ENCODE data around the gene LHX5. TPM values are rescaled to one million over a fixed set of nuclear protein-coding genes. Genes with fewer than 3 reads are reported as not detected.
"Not testable (repeated sequence)": the region's sequence is repeated elsewhere in the genome, so short reads cannot be mapped to it uniquely, and the experiment has no call there.

Gene LHX5
- total and polyA plus RNA-seq, 4 donors: not detected

GRCh38 chr12:113497693-113498092 lies 26.0 kb upstream of the LHX5 start:
- H3K36me3 ChIP-seq (ENCODE audit: control insufficient read depth in 4 of 4, insufficient read depth in 4 of 4, low read length in 4 of 4): no peaks in the 10 kb centered on the region
- no peak overlapping the region for H3K27ac ChIP-seq (ENCODE audit: low read depth in 1 of 2, low read length in 1 of 2)
- H3K4me3 ChIP-seq: no peak overlapping the region
- peaks cover 3 to 56% (median 23%) of the 10 kb centered on the region in 3 donors for H3K27me3 ChIP-seq (ENCODE audit: control insufficient read depth in 3 of 3, insufficient read depth in 3 of 3, low read length in 2 of 3)
- peaks cover 0 to 10% (median 0%) of the 10 kb centered on the region in 4 donors for H3K9me3 ChIP-seq (ENCODE audit: control insufficient read depth in 4 of 4, insufficient read depth in 3 of 4, low read length in 3 of 4)
- DNase-seq (no peak), ATAC-seq (ENCODE audit: insufficient read depth, low FRiP score) (no peak)
- WGBS, 2 donors: 35 to 58% methylated on average over 7 of the region's 7 CpGs
- no peaks in the 10 kb centered on the region for H3K4me1 ChIP-seq (ENCODE audit: control insufficient read depth in 5 of 5, insufficient read depth in 5 of 5, low read length in 5 of 5)
- H3K9ac ChIP-seq (ENCODE audit: insufficient read depth in 1 of 2, low read length in 2 of 2): no peak overlapping the region
- TF ChIP-seq CTCF (IDR thresholded peaks at IDR 0.05; ENCODE audit: control extremely low read depth, extremely low read depth): no peak

GRCh38 chr12:113495941-113496340 lies 24.3 kb upstream of the LHX5 start:
- not testable (repeated sequence) for H3K36me3 ChIP-seq (ENCODE audit: control insufficient read depth in 4 of 4, insufficient read depth in 4 of 4, low read length in 4 of 4); H3K4me1 ChIP-seq (ENCODE audit: control insufficient read depth in 5 of 5, insufficient read depth in 5 of 5, low read length in 5 of 5); ATAC-seq (ENCODE audit: insufficient read depth, low FRiP score); H3K9ac ChIP-seq (ENCODE audit: insufficient read depth in 1 of 2, low read length in 2 of 2); DNase-seq; H3K9me3 ChIP-seq (ENCODE audit: control insufficient read depth in 4 of 4, insufficient read depth in 3 of 4, low read length in 3 of 4); H3K4me3 ChIP-seq; H3K27ac ChIP-seq (ENCODE audit: low read depth in 1 of 2, low read length in 1 of 2)
- H3K27me3 ChIP-seq (ENCODE audit: control insufficient read depth in 3 of 3, insufficient read depth in 3 of 3, low read length in 2 of 3): peaks cover 3 to 40% (median 14%) of the 10 kb centered on the region in 3 donors
- WGBS, 2 donors: 86 to 91% methylated on average over 6 of the region's 6 CpGs

- no peak for DNase-seq
- Histone ChIP-seq H3K9ac (ENCODE audit: insufficient read depth in 1 of 2, low read length in 2 of 2) (no peak overlapping the region), H3K9me3 (ENCODE audit: control insufficient read depth in 4 of 4, insufficient read depth in 3 of 4, low read length in 3 of 4) (peaks cover 0 to 5% (median 0%) of the 10 kb centered on the region in 4 donors), H3K36me3 (ENCODE audit: control insufficient read depth in 4 of 4, insufficient read depth in 4 of 4, low read length in 4 of 4) (no peaks in the 10 kb centered on the region), H3K4me3 (no peak overlapping the region), H3K4me1 (ENCODE audit: control insufficient read depth in 5 of 5, insufficient read depth in 5 of 5, low read length in 5 of 5) (no peaks in the 10 kb centered on the region), H3K27me3 (ENCODE audit: control insufficient read depth in 3 of 3, insufficient read depth in 3 of 3, low read length in 2 of 3) (peaks cover 5 to 28% (median 6%) of the 10 kb centered on the region in 3 donors), H3K27ac (ENCODE audit: low read depth in 1 of 2, low read length in 1 of 2) (no peak overlapping the region)
- WGBS, 2 donors: 72 to 89% methylated on average over 3 of the region's 3 CpGs
- TF ChIP-seq CTCF (IDR thresholded peaks at IDR 0.05; ENCODE audit: control extremely low read depth, extremely low read depth): no peak
- ATAC-seq (ENCODE audit: insufficient read depth, low FRiP score): no peak
Observed at GRCh38 chr12:113488322-113488721, 16.7 kb upstream of the LHX5 start.

- H3K9me3 ChIP-seq (ENCODE audit: control insufficient read depth in 4 of 4, insufficient read depth in 3 of 4, low read length in 3 of 4): peaks cover 0 to 3% (median 0%) of the 10 kb centered on the region in 4 donors
- DNase-seq: no peak
- H3K27me3 ChIP-seq (ENCODE audit: control insufficient read depth in 3 of 3, insufficient read depth in 3 of 3, low read length in 2 of 3): peaks cover 5 to 32% (median 13%) of the 10 kb centered on the region in 3 donors
- H3K27ac ChIP-seq (ENCODE audit: low read depth in 1 of 2, low read length in 1 of 2): no peak overlapping the region
- H3K4me1 ChIP-seq (ENCODE audit: control insufficient read depth in 5 of 5, insufficient read depth in 5 of 5, low read length in 5 of 5): no peaks in the 10 kb centered on the region
- H3K9ac ChIP-seq (ENCODE audit: insufficient read depth in 1 of 2, low read length in 2 of 2): no peak overlapping the region
- TF ChIP-seq CTCF (IDR thresholded peaks at IDR 0.05; ENCODE audit: control extremely low read depth, extremely low read depth): no peak
- ATAC-seq (ENCODE audit: insufficient read depth, low FRiP score): no peak
- WGBS, 2 donors: 30 to 46% methylated on average over 4 of the region's 4 CpGs
- H3K4me3 ChIP-seq: no peak overlapping the region
- no peaks in the 10 kb centered on the region for H3K36me3 ChIP-seq (ENCODE audit: control insufficient read depth in 4 of 4, insufficient read depth in 4 of 4, low read length in 4 of 4)
Observed at GRCh38 chr12:113486722-113487121, 15.1 kb upstream of the LHX5 start.
